GM23338 (cell line): ENCODE results near the gene TSHZ2. TPM values are rescaled to one million over a fixed set of nuclear protein-coding genes. Genes with fewer than 3 reads are reported as not detected.

Experiments used
- ATAC-seq: fragments of 200-7000 bp; cut with Tn5 transposase; 3 replicates; pipeline ENCODE4 v1.9.1; 2020
- DNase-seq: peaks from one replicate; pipeline ENCODE4 v3.0.0-alpha.2; 2015; ENCODE audit warnings: low spot score
- H2AFZ ChIP-seq: fragments of 200-600 bp; sonication (generic); 2 replicates; pipeline ENCODE4 v1.8.0; 2016; ENCODE audit warnings: antibody characterized with exemption, mild to moderate bottlenecking, moderate library complexity
- H3F3A ChIP-seq: fragments of 200-600 bp; sonication (generic); replicated peaks from 2 replicates; pipeline ENCODE4 v1.8.0; 2017; ENCODE audit warnings: antibody characterized with exemption, mixed run types, low read depth
- H3K27ac ChIP-seq: fragments of 200-600 bp; sonication (generic); 2 replicates; pipeline ENCODE4 v1.6.1; 2016; ENCODE audit warnings: low read depth
- H3K27me3 ChIP-seq: fragments of 200-600 bp; sonication (generic); 2 replicates; pipeline ENCODE4 v1.8.0; 2016; ENCODE audit warnings: mild to moderate bottlenecking, mixed run types, moderate library complexity; ENCODE audit not compliant: insufficient read depth
- H3K36me3 ChIP-seq: fragments of 200-600 bp; sonication (generic); 2 replicates; pipeline ENCODE4 v1.8.0; 2016; ENCODE audit warnings: mild to moderate bottlenecking; ENCODE audit not compliant: insufficient read depth
- H3K4me1 ChIP-seq: fragments of 200-600 bp; sonication (generic); 2 replicates; pipeline ENCODE4 v1.8.0; 2016; ENCODE audit warnings: mild to moderate bottlenecking, moderate library complexity; ENCODE audit not compliant: insufficient read depth
- H3K4me2 ChIP-seq: fragments of 200-600 bp; sonication (generic); 2 replicates; pipeline ENCODE4 v1.7.1; 2017; ENCODE audit warnings: mixed run types
- H3K4me3 ChIP-seq: fragments of 200-600 bp; sonication (generic); 2 replicates; pipeline ENCODE4 v1.6.1; 2016; ENCODE audit warnings: mixed run types
- H3K79me2 ChIP-seq: fragments of 200-600 bp; sonication (generic); replicated peaks from 2 replicates; pipeline ENCODE4 v1.8.0; 2017; ENCODE audit warnings: mild to moderate bottlenecking; ENCODE audit not compliant: insufficient read depth
- H3K9me2 ChIP-seq: fragments of 200-600 bp; sonication (generic); 2 replicates; pipeline ENCODE4 v1.8.0; 2017; ENCODE audit not compliant: insufficient read depth
- H4K20me1 ChIP-seq: fragments of 200-600 bp; sonication (generic); replicated peaks from 2 replicates; pipeline ENCODE4 v1.8.0; 2017; ENCODE audit warnings: mild to moderate bottlenecking; ENCODE audit not compliant: insufficient read depth
- H3K27ac Mint-ChIP-seq: 2 replicates; pipeline ENCODE4 v1.8.0; 2020; ENCODE audit warnings: inconsistent platforms, mild to moderate bottlenecking, moderate library complexity, mixed read lengths
- H3K27me3 Mint-ChIP-seq: 3 replicates; pipeline ENCODE4 v1.8.0; 2022; ENCODE audit warnings: low read depth, mild to moderate bottlenecking, moderate library complexity, mixed read lengths, inconsistent platforms; ENCODE audit not compliant: insufficient read depth, poor library complexity
- H3K36me3 Mint-ChIP-seq: 3 replicates; pipeline ENCODE4 v1.8.0; 2021; ENCODE audit warnings: low read depth, mild to moderate bottlenecking, inconsistent platforms, moderate library complexity, mixed read lengths
- H3K4me1 Mint-ChIP-seq: 3 replicates; pipeline ENCODE4 v1.8.0; 2020; ENCODE audit warnings: mild to moderate bottlenecking, inconsistent platforms, mixed read lengths
- H3K4me3 Mint-ChIP-seq: 3 replicates; pipeline ENCODE4 v1.8.0; 2021; ENCODE audit warnings: moderate library complexity, mild to moderate bottlenecking, inconsistent platforms, mixed read lengths
- H3K9me3 Mint-ChIP-seq: 3 replicates; pipeline ENCODE4 v1.8.0; 2020; ENCODE audit warnings: moderate library complexity, mild to moderate bottlenecking, inconsistent platforms, mixed read lengths
- CREB1 ChIP-seq: fragments of 250-450 bp; sonication (Bioruptor Pico); IDR thresholded peaks from 2 replicates; pipeline ENCODE4 v1.5.0; 2020; ENCODE audit warnings: low read depth, mild to moderate bottlenecking, moderate library complexity
- CTCF ChIP-seq, 2 experiments: fragments of 200-600 bp in 1 of 2; sonication (generic) in 1 of 2; conservative IDR thresholded peaks; 2 replicates each; pipeline versions ENCODE4 v1.5.1 to v1.6.1; 2016 to 2017; ENCODE audit warnings: antibody characterized with exemption in 2 of 2, low read depth in 2 of 2, mild to moderate bottlenecking in 2 of 2, moderate library complexity in 1 of 2
- ETS1 ChIP-seq: IDR thresholded peaks from 2 replicates; pipeline ENCODE4 v1.6.1; 2016; ENCODE audit warnings: antibody characterized with exemption
- EZH2 ChIP-seq: fragments of 200-600 bp; sonication (generic); IDR thresholded peaks from one replicate; pipeline ENCODE4 v1.8.0; 2017; ENCODE audit warnings: antibody characterized with exemption, mild to moderate bottlenecking, low read depth; ENCODE audit not compliant: unreplicated experiment
- EZH2phosphoT487 ChIP-seq: fragments of 200-600 bp; sonication (generic); IDR thresholded peaks from one replicate; pipeline ENCODE4 v1.8.1; 2018; ENCODE audit warnings: antibody characterized with exemption; ENCODE audit not compliant: unreplicated experiment
- JUNB ChIP-seq: IDR thresholded peaks from one replicate; pipeline ENCODE4 v1.6.1; 2016; ENCODE audit warnings: antibody characterized with exemption; ENCODE audit not compliant: unreplicated experiment
- NANOG ChIP-seq: IDR thresholded peaks from 2 replicates; pipeline ENCODE4 v1.6.1; 2016; ENCODE audit warnings: antibody characterized with exemption, borderline replicate concordance
- POLR2AphosphoS5 ChIP-seq: IDR thresholded peaks from 2 replicates; pipeline ENCODE4 v1.6.1; 2016; ENCODE audit warnings: antibody characterized with exemption, low read depth
- REST ChIP-seq: IDR thresholded peaks from one replicate; pipeline ENCODE4 v1.6.1; 2018; ENCODE audit warnings: antibody characterized with exemption; ENCODE audit not compliant: unreplicated experiment
- STAT1 ChIP-seq: IDR thresholded peaks from one replicate; pipeline ENCODE4 v1.6.1; 2016; ENCODE audit warnings: antibody characterized with exemption; ENCODE audit not compliant: unreplicated experiment
- ZNF114 ChIP-seq: fragments of 250-450 bp; sonication (Bioruptor Pico); IDR thresholded peaks from 2 replicates; pipeline ENCODE4 v1.5.0; 2020; ENCODE audit warnings: mild to moderate bottlenecking, moderate library complexity
- ZNF331 ChIP-seq: fragments of 250-450 bp; sonication (Bioruptor Pico); IDR thresholded peaks from 2 replicates; pipeline ENCODE4 v1.5.0; 2020; ENCODE audit warnings: low read depth, mild to moderate bottlenecking, moderate library complexity
- ZNF462 ChIP-seq: fragments of 250-450 bp; sonication (Bioruptor Pico); IDR thresholded peaks from 2 replicates; pipeline ENCODE4 v1.5.0; 2020; ENCODE audit warnings: mild to moderate bottlenecking, moderate library complexity
- long read RNA-seq: library from polyadenylated mRNA; unstranded; transcript quantifications from one replicate; pipeline ENCODE4 v2.0.0, GENCODE V29; 2020; ENCODE audit not compliant: unreplicated experiment
- polyA plus RNA-seq: library from polyadenylated mRNA; unstranded; fragments of >200 nt; fragmentation: Nextera tagmentation; extraction: Ambion mirVana; gene quantifications from 2 replicates; pipeline ENCODE4 v1.2.1, GENCODE V29; 2016
- total RNA-seq: library from RNA; depleted of rRNA; stranded (reverse); fragments of >200 nt; shearing (Covaris generic); gene quantifications from 2 replicates; pipeline ENCODE4 v1.2.3, GENCODE V29; 2014; rRNA removed

Gene TSHZ2
- total RNA-seq (0.49 and 0.89 TPM in 2 replicates), polyA plus RNA-seq (0.54 and 1.3 TPM in 2 replicates)
- long read RNA-seq, result 0 reads

GRCh38 chr20:52972190-52972937, at the start of gene TSHZ2:
TSHZ2 (plus strand) TSS chr20:52972358; CDS start chr20:52973294, 936 bp downstream.
- H3F3A ChIP-seq, result no peaks in the 10 kb centered on the region
- H3K36me3 Mint-ChIP-seq, result no peaks in the 10 kb centered on the region
- no peaks in the 10 kb centered on the region for H4K20me1 ChIP-seq
- H3K27ac Mint-ChIP-seq, result no peak within 1 kb of the TSS; the same call in 1 of the 2 replicates
- peak within 1 kb of the TSS; percentile 99 for H3K4me2 ChIP-seq
- peak within 1 kb of the TSS; percentile 93 for H3K4me3 ChIP-seq
- H3K27me3 ChIP-seq, result peaks cover 20% of the 10 kb centered on the region
- peak within 1 kb of the TSS; percentile 99 for H2AFZ ChIP-seq
- TF ChIP-seq CREB1 (CRISPR knock-in tag) (no peak), NANOG (no peak), CTCF (conservative IDR thresholded peaks at IDR 0.05; ENCODE audit: low read depth in 2 of 2) (no peak), EZH2phosphoT487 (no peak), ETS1 (no peak), STAT1 (no peak), ZNF331 (CRISPR knock-in tag) (no peak), REST (no peak), ZNF462 (no peak), JUNB (no peak), ZNF114 (CRISPR knock-in tag) (no peak), POLR2AphosphoS5 (no peak), EZH2 (no peak)
- peaks cover 9% of the 10 kb centered on the region for H3K4me1 ChIP-seq
- peaks cover 14% of the 10 kb centered on the region for H3K27me3 Mint-ChIP-seq
- ATAC-seq (peak; percentile 73), DNase-seq (no peak)
- no peaks in the 10 kb centered on the region for H3K79me2 ChIP-seq
- no peak within 1 kb of the TSS for H3K27ac ChIP-seq
- no peaks in the 10 kb centered on the region for H3K36me3 ChIP-seq
- H3K9me3 Mint-ChIP-seq, result no peaks in the 10 kb centered on the region
- no peaks in the 10 kb centered on the region for H3K9me2 ChIP-seq
- H3K4me1 Mint-ChIP-seq, result peaks cover 6% of the 10 kb centered on the region
- peak within 1 kb of the TSS; percentile 92 for H3K4me3 Mint-ChIP-seq
